ENCODE data around the gene PMPCA. TPM values are rescaled to one million over a fixed set of nuclear protein-coding genes. Genes with fewer than 3 reads are reported as not detected.

PMPCA gene
- total and polyA plus RNA-seq, 2 of the 13 experiments (the other 11 are each of a cell fraction or from before 2014, with no cell fraction given): 70.2 to 88.4 TPM

DNA sequence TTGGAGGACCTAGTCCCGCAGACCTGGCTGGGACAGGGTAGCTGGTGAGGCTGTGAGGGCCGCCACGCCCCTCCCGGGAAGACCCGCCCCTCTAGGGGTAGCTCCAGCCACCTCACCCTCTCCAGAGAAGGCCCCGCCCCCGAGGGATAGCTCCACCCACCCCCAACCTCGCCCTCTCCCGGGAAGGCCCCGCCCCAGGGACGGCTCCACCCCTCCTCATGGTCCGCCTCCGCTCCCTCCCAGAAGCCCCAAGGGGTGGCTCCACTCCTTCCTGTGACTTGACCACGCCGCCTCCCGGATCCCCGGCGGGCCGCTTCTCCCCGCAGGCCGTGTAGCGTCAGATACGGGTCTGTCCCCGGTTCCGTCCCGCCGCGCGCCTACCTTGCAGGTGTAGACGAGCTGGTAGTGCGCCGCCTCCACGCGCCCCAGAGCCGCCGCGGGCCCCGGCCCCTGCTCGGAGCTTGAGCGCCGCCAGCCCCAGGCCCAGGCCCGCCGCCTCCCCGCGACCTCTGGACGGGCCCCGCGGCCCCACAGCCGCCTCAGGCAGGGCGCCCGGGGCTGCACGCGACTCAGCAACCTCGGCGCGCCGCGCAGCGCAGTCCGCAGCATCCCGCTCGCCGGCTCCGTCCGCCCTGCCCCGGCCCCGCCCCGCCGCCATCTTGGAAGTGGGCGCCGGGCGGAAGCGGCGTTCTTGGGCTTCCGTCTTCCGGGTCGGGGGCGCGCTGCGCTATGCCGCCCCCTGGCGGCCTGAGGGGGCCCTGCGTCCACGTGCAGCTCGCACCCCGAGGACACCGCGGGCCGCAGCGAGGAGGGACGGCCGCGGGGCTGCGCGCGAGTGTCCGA lies 47.1 kb upstream of the PMPCA start, which contains the start of gene DNLZ (continued):
- TF ChIP-seq CBX2 (IDR thresholded peaks at IDR 0.05; ENCODE audit: low read depth, low read length): no peak
- no peak for TF ChIP-seq CBX2 (CRISPR knock-in tag; IDR thresholded peaks at IDR 0.05; ENCODE audit: low read depth)
- no peak for TF ChIP-seq ZNF432 (CRISPR knock-in tag; IDR thresholded peaks at IDR 0.05; ENCODE audit: borderline replicate concordance)
- no peak for TF ChIP-seq ZNF737 (CRISPR knock-in tag; IDR thresholded peaks at IDR 0.05; ENCODE audit: borderline replicate concordance)
- TF ChIP-seq ZNF292 (CRISPR knock-in tag; IDR thresholded peaks at IDR 0.05; ENCODE audit: borderline replicate concordance, low read depth): no peak
- TF ChIP-seq ADNP (CRISPR knock-in tag; IDR thresholded peaks at IDR 0.05): no peak
- no peak for TF ChIP-seq ZNF670 (CRISPR knock-in tag; IDR thresholded peaks at IDR 0.05; ENCODE audit: borderline replicate concordance)
- TF ChIP-seq BRCA1 (CRISPR knock-in tag; IDR thresholded peaks at IDR 0.05): no peak
- peak; percentile 90 for TF ChIP-seq ERF (CRISPR knock-in tag; IDR thresholded peaks at IDR 0.05)
- TF ChIP-seq, protein P1, sequence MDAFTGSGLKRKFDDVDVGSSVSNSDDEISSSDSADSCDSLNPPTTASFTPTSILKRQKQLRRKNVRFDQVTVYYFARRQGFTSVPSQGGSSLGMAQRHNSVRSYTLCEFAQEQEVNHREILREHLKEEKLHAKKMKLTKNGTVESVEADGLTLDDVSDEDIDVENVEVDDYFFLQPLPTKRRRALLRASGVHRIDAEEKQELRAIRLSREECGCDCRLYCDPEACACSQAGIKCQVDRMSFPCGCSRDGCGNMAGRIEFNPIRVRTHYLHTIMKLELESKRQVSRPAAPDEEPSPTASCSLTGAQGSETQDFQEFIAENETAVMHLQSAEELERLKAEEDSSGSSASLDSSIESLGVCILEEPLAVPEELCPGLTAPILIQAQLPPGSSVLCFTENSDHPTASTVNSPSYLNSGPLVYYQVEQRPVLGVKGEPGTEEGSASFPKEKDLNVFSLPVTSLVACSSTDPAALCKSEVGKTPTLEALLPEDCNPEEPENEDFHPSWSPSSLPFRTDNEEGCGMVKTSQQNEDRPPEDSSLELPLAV (CRISPR knock-in tag; conservative IDR thresholded peaks at IDR 0.05; ENCODE audit: low read depth): peak; percentile 87; the same call in 1 of the 2 replicates
- TF ChIP-seq PPARG (CRISPR knock-in tag; conservative IDR thresholded peaks at IDR 0.05): peak; percentile 46; the same call in 1 of the 2 replicates
- TF ChIP-seq HNF1B (CRISPR knock-in tag; IDR thresholded peaks at IDR 0.05): 0 out of 2 replicates have a peak, but pooled peaks have one; percentile 45
- TF ChIP-seq ZNF136 (CRISPR knock-in tag; IDR thresholded peaks at IDR 0.05; ENCODE audit: low read depth): no peak
- TF ChIP-seq ZNF337 (CRISPR knock-in tag; IDR thresholded peaks at IDR 0.05; ENCODE audit: borderline replicate concordance, low read depth): no peak
- peak; percentile 86 for TF ChIP-seq KLF6 (CRISPR knock-in tag; IDR thresholded peaks at IDR 0.05)
- peak; percentile 93 for TF ChIP-seq HOXA5 (CRISPR knock-in tag; IDR thresholded peaks at IDR 0.05)
- TF ChIP-seq ZNF101 (CRISPR knock-in tag; IDR thresholded peaks at IDR 0.05; ENCODE audit: borderline replicate concordance, low read depth): no peak; the same call in 1 of the 2 replicates
- no peak for TF ChIP-seq SSRP1 (CRISPR knock-in tag; IDR thresholded peaks at IDR 0.05)
- peak; percentile 83 for TF ChIP-seq ZNF547 (CRISPR knock-in tag; IDR thresholded peaks at IDR 0.05)
- peak; percentile 77 for TF ChIP-seq MXD3 (CRISPR knock-in tag; IDR thresholded peaks at IDR 0.05)
- no peak for TF ChIP-seq MEF2D (CRISPR knock-in tag; IDR thresholded peaks at IDR 0.05)
- TF ChIP-seq TAF15 (IDR thresholded peaks at IDR 0.05; ENCODE audit: low read depth, low read length, poor library complexity, severe bottlenecking): no peak
- TF ChIP-seq ZNF724P (CRISPR knock-in tag; IDR thresholded peaks at IDR 0.05; ENCODE audit: borderline replicate concordance): peak; percentile 93
- no peak for TF ChIP-seq ATF1 (CRISPR knock-in tag; IDR thresholded peaks at IDR 0.05)
- no peak for TF ChIP-seq PLRG1 (conservative IDR thresholded peaks at IDR 0.05)
- TF ChIP-seq ZMYM2 (CRISPR knock-in tag; IDR thresholded peaks at IDR 0.05): no peak
- peak; percentile 84 for TF ChIP-seq DMAP1 (CRISPR knock-in tag; IDR thresholded peaks at IDR 0.05)

All from HepG2 (cell line).